Astrocyte (in vitro differentiated cells and primary cell): ENCODE data around the gene TMEM170B. TPM values are rescaled to one million over a fixed set of nuclear protein-coding genes. Genes with fewer than 3 reads are reported as not detected.

Experiments used
- DNase-seq: peaks from one replicate; pipeline ENCODE4 v3.0.0-alpha.2; 2010; ENCODE audit warnings: low read depth
- FAIRE-seq: peaks from 2 replicates; lab custom pipeline; 2011; peaks lifted over from hg19 to GRCh38; lab: Jason Lieb, UNC
- H2AFZ ChIP-seq: 2 replicates; pipeline ENCODE4 v1.6.0; 2012; ENCODE audit warnings: low read depth, low read length, inconsistent platforms
- H3K27ac ChIP-seq: 2 replicates; pipeline ENCODE4 v1.5.1; 2011; ENCODE audit warnings: low read depth, low read length, inconsistent platforms
- H3K27me3 ChIP-seq: 2 replicates; pipeline ENCODE4 v1.6.0; 2011; ENCODE audit warnings: low read length, inconsistent platforms; ENCODE audit not compliant: insufficient read depth
- H3K36me3 ChIP-seq: 2 replicates; pipeline ENCODE4 v1.5.1; 2011; ENCODE audit warnings: low read length, inconsistent platforms; ENCODE audit not compliant: insufficient read depth
- H3K4me1 ChIP-seq: 2 replicates; pipeline ENCODE4 v1.5.1; 2011; ENCODE audit warnings: low read length, inconsistent platforms; ENCODE audit not compliant: insufficient read depth
- H3K4me2 ChIP-seq: 2 replicates; pipeline ENCODE4 v1.6.0; 2012; ENCODE audit warnings: low read length, inconsistent platforms
- H3K4me3 ChIP-seq: 2 replicates; pipeline ENCODE4 v1.5.1; 2011; ENCODE audit warnings: low read depth, mild to moderate bottlenecking, low read length, inconsistent platforms; ENCODE audit not compliant: insufficient read depth
- H3K79me2 ChIP-seq: 2 replicates; pipeline ENCODE4 v1.6.0; 2012; ENCODE audit warnings: mild to moderate bottlenecking, low read length, inconsistent platforms; ENCODE audit not compliant: insufficient read depth
- H3K9ac ChIP-seq: 2 replicates; pipeline ENCODE4 v1.6.0; 2012; ENCODE audit warnings: mild to moderate bottlenecking, low read length, inconsistent platforms
- H3K9me3 ChIP-seq: 2 replicates; pipeline ENCODE4 v1.5.1; 2012; ENCODE audit warnings: low read depth, mild to moderate bottlenecking, low read length, inconsistent platforms; ENCODE audit not compliant: insufficient read depth
- H4K20me1 ChIP-seq: 2 replicates; pipeline ENCODE4 v1.6.0; 2012; ENCODE audit warnings: low read length, inconsistent platforms; ENCODE audit not compliant: insufficient read depth
- H3K27ac Mint-ChIP-seq: one replicate; pipeline ENCODE4 v1.8.0; 2021; ENCODE audit warnings: mild to moderate bottlenecking, mixed read lengths; ENCODE audit not compliant: unreplicated experiment
- H3K27me3 Mint-ChIP-seq: one replicate; pipeline ENCODE4 v1.8.0; 2021; ENCODE audit warnings: low read depth, mixed read lengths; ENCODE audit not compliant: unreplicated experiment
- H3K36me3 Mint-ChIP-seq: one replicate; pipeline ENCODE4 v1.8.0; 2021; ENCODE audit warnings: low read depth, mixed read lengths; ENCODE audit not compliant: unreplicated experiment
- H3K4me1 Mint-ChIP-seq: one replicate; pipeline ENCODE4 v1.8.0; 2021; ENCODE audit warnings: low read depth, mixed read lengths; ENCODE audit not compliant: unreplicated experiment
- H3K4me3 Mint-ChIP-seq: one replicate; pipeline ENCODE4 v1.8.0; 2021; ENCODE audit warnings: mild to moderate bottlenecking, moderate library complexity, mixed read lengths; ENCODE audit not compliant: unreplicated experiment
- H3K9me3 Mint-ChIP-seq: one replicate; pipeline ENCODE4 v1.8.0; 2021; ENCODE audit warnings: mild to moderate bottlenecking, mixed read lengths; ENCODE audit not compliant: unreplicated experiment
- CTCF ChIP-seq: IDR thresholded peaks from 2 replicates; pipeline ENCODE4 v1.5.1; 2011; ENCODE audit warnings: low read depth, mild to moderate bottlenecking, inconsistent platforms, low read length, moderate library complexity; ENCODE audit not compliant: insufficient read depth
- EZH2 ChIP-seq: IDR thresholded peaks from 2 replicates; pipeline ENCODE4 v1.6.1; 2012; ENCODE audit warnings: mild to moderate bottlenecking, low read length, inconsistent platforms; ENCODE audit not compliant: insufficient read depth
- total RNA-seq: library from RNA; stranded (reverse); gene quantifications from 2 replicates; pipeline ENCODE4 v1.2.1, GENCODE V29; 2021

The TMEM170B gene
- total RNA-seq, 1 donor from 2014 or later, result 2.5 TPM

- FAIRE-seq (no peak), DNase-seq (no peak)
- peaks cover 5% of the 10 kb centered on the region for H3K9me3 Mint-ChIP-seq
- Histone ChIP-seq H3K27ac (no peak overlapping the region), H3K79me2 (no peaks in the 10 kb centered on the region), H3K4me1 (peaks cover 28% of the 10 kb centered on the region), H3K9me3 (no peaks in the 10 kb centered on the region), H2AFZ (peak overlapping the region; percentile 18), H3K4me2 (peak overlapping the region; percentile 11), H3K4me3 (no peak overlapping the region), H3K9ac (no peak overlapping the region), H3K36me3 (no peaks in the 10 kb centered on the region), H4K20me1 (no peaks in the 10 kb centered on the region), H3K27me3 (no peaks in the 10 kb centered on the region)
- no peaks in the 10 kb centered on the region for H3K27me3 Mint-ChIP-seq
- H3K36me3 Mint-ChIP-seq, result peaks cover 5% of the 10 kb centered on the region
- H3K4me1 Mint-ChIP-seq, result peaks cover 24% of the 10 kb centered on the region
- TF ChIP-seq CTCF (no peak), EZH2 (no peak)
- H3K4me3 Mint-ChIP-seq, result no peak overlapping the region
- H3K27ac Mint-ChIP-seq, result no peak overlapping the region
Observed at GRCh38 chr6:11604836-11605506, 67.4 kb downstream of the TMEM170B start.

- TF ChIP-seq EZH2 (no peak), CTCF (no peak)
- FAIRE-seq (no peak), DNase-seq (no peak)
- Mint-ChIP-seq H3K9me3 (peaks cover 5% of the 10 kb centered on the region), H3K4me3 (no peak overlapping the region), H3K27me3 (no peaks in the 10 kb centered on the region), H3K36me3 (peaks cover 3% of the 10 kb centered on the region), H3K27ac (no peak overlapping the region), H3K4me1 (peaks cover 24% of the 10 kb centered on the region)
- Histone ChIP-seq H3K27me3 (no peaks in the 10 kb centered on the region), H3K9ac (no peak overlapping the region), H3K4me2 (peak overlapping the region; percentile 11), H3K79me2 (no peaks in the 10 kb centered on the region), H3K4me3 (no peak overlapping the region), H2AFZ (peak overlapping the region; percentile 18), H3K36me3 (no peaks in the 10 kb centered on the region), H3K9me3 (no peaks in the 10 kb centered on the region), H4K20me1 (no peaks in the 10 kb centered on the region), H3K27ac (no peak overlapping the region), H3K4me1 (peaks cover 33% of the 10 kb centered on the region)
Observed at GRCh38 chr6:11605507-11605905, 68.0 kb downstream of the TMEM170B start.

- no peaks in the 10 kb centered on the region for H3K27me3 ChIP-seq
- no peak for FAIRE-seq
- no peaks in the 10 kb centered on the region for H4K20me1 ChIP-seq
- no peak overlapping the region for H3K27ac Mint-ChIP-seq
- peaks cover 24% of the 10 kb centered on the region for H3K4me1 Mint-ChIP-seq
- H3K4me1 ChIP-seq, result peaks cover 36% of the 10 kb centered on the region
- no peak overlapping the region for H3K4me3 ChIP-seq
- no peaks in the 10 kb centered on the region for H3K27me3 Mint-ChIP-seq
- peaks cover 3% of the 10 kb centered on the region for H3K36me3 Mint-ChIP-seq
- no peaks in the 10 kb centered on the region for H3K79me2 ChIP-seq
- no peak overlapping the region for H3K27ac ChIP-seq
- no peak overlapping the region for H3K4me3 Mint-ChIP-seq
- no peak for TF ChIP-seq EZH2
- TF ChIP-seq CTCF, result no peak
- DNase-seq, result no peak
- H3K36me3 ChIP-seq, result no peaks in the 10 kb centered on the region
- no peaks in the 10 kb centered on the region for H3K9me3 ChIP-seq
- no peak overlapping the region for H3K4me2 ChIP-seq
- H3K9ac ChIP-seq, result no peak overlapping the region
- peak overlapping the region; percentile 19 for H2AFZ ChIP-seq
- peaks cover 5% of the 10 kb centered on the region for H3K9me3 Mint-ChIP-seq
Observed at GRCh38 chr6:11606332-11606731, 68.8 kb downstream of the TMEM170B start.
